H1 (cell line): ENCODE measurements around the gene PURB.
"Not testable (repeated sequence)": the region's sequence is repeated elsewhere in the genome, so short reads cannot be mapped to it uniquely, and the experiment has no call there.

Experiments
- CTBP2 ChIP-seq: IDR thresholded peaks from 2 replicates; pipeline ENCODE4 v1.7.0; 2011; ENCODE audit warnings: borderline replicate concordance, mild to moderate bottlenecking, moderate library complexity, mixed read lengths, low read length; ENCODE audit not compliant: insufficient read depth, insufficient read length
- CTCF ChIP-seq, 3 experiments: IDR thresholded peaks; 1 replicate in 2 of 3; 2 replicates in 1 of 3; pipeline versions ENCODE4 v1.5.1 to v1.6.1; 2011; ENCODE audit warnings: low read length in 3 of 3, mild to moderate bottlenecking in 3 of 3, inconsistent platforms in 2 of 3, low read depth in 1 of 3, moderate library complexity in 1 of 3; ENCODE audit not compliant: insufficient read depth in 1 of 3; ENCODE audit errors: control extremely low read depth in 1 of 3
- EZH2 ChIP-seq: fragments of 200-600 bp; sonication (generic); IDR thresholded peaks from 2 replicates; pipeline ENCODE4 v1.7.1; 2012; ENCODE audit warnings: low read depth, mild to moderate bottlenecking, moderate library complexity, low read length, inconsistent platforms; ENCODE audit not compliant: severe bottlenecking
- HDAC6 ChIP-seq: IDR thresholded peaks from one replicate; pipeline ENCODE4 v1.7.1; 2012; ENCODE audit warnings: low read depth, mild to moderate bottlenecking, inconsistent platforms, low read length, moderate library complexity
- MAFK ChIP-seq: IDR thresholded peaks from 2 replicates; pipeline ENCODE4 v1.6.1; 2012; ENCODE audit warnings: low read depth, mild to moderate bottlenecking, improper control_type of control experiment, low read length
- PHF8 ChIP-seq: fragments of 200-600 bp; sonication (generic); conservative IDR thresholded peaks from 2 replicates; pipeline ENCODE4 v1.7.1; 2012; ENCODE audit warnings: low read depth, mild to moderate bottlenecking, inconsistent platforms, low read length, moderate library complexity
- POLR2A ChIP-seq, 2 experiments: IDR thresholded peaks; 1 replicate in 1 of 2; 2 replicates in 1 of 2; pipeline ENCODE4 v1.6.1; 2011; ENCODE audit warnings: low read depth in 2 of 2, low read length in 2 of 2, mild to moderate bottlenecking in 2 of 2; ENCODE audit errors: control extremely low read depth in 1 of 2
- POLR2AphosphoS5 ChIP-seq: IDR thresholded peaks from 2 replicates; pipeline ENCODE4 v1.6.1; 2011; ENCODE audit warnings: low read depth, low read length
- SRF ChIP-seq: IDR thresholded peaks from 2 replicates; pipeline ENCODE4 v1.6.1; 2011; ENCODE audit warnings: mild to moderate bottlenecking, low read depth, low read length, moderate library complexity
- TBP ChIP-seq: IDR thresholded peaks from 2 replicates; pipeline ENCODE4 v1.6.1; 2011; ENCODE audit warnings: low read depth, low read length, improper control_type of control experiment
- USF2 ChIP-seq: IDR thresholded peaks from 2 replicates; pipeline ENCODE4 v1.6.1; 2011; ENCODE audit warnings: low read length, improper control_type of control experiment
- ZNF274 ChIP-seq: IDR thresholded peaks from 2 replicates; pipeline ENCODE4 v1.7.0; 2012; ENCODE audit warnings: low read length, borderline replicate concordance; ENCODE audit errors: extremely low read depth

GRCh38 chr7:44846390-44846789 lies 38.9 kb downstream of the PURB start:
- not testable (repeated sequence) for TF ChIP-seq CTCF (IDR thresholded peaks at IDR 0.05; ENCODE audit: control extremely low read depth in 1 of 3, insufficient read depth in 1 of 3, low read depth in 1 of 3, low read length in 3 of 3); PHF8; SRF; POLR2AphosphoS5; MAFK; EZH2; CTBP2; HDAC6; POLR2A (IDR thresholded peaks at IDR 0.05; ENCODE audit: control extremely low read depth in 1 of 2, low read depth in 2 of 2, low read length in 2 of 2); ZNF274; USF2; TBP
